ENCODE data around the gene MGST3.
"Not testable (repeated sequence)": the region's sequence is repeated elsewhere in the genome, so short reads cannot be mapped to it uniquely, and the experiment has no call there.

Gene MGST3

DNA sequence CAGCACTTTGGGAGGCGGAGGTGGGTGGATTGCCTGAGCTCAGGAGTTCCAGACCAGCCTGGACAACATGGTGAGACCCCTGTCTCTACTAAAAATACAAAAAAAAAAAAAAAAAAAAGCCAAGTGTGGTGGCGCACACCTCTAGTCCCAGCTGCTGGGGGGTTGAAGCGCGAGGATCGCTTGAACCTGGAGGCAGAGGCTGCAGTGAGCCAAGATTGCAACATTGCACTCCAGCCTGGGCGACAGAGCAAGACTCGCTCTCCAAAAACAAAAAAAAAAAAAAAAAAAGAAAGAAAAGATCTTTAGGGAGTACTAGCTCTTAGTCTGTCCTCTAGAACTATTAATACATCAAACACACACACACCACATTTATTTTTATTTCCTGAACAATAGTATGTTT, 70.9 kb downstream of the MGST3 start:
- not testable (repeated sequence) for DNase-seq

GRCh38 chr1:165703648-165704047, 72.6 kb downstream of the MGST3 start:
- no peak for DNase-seq

All from AML-193 (cell line).